Activated T-helper 1 cell treated with Interleukin-2 at 50 U/mL for 16 hours (primary cell): ENCODE results near the gene GARIN6.
"Not testable (repeated sequence)": the region's sequence is repeated elsewhere in the genome, so short reads cannot be mapped to it uniquely, and the experiment has no call there.

ENCODE experiments used
- DNase-seq: peaks from one replicate; pipeline ENCODE4 v3.0.0-alpha.2; 2020; ENCODE audit warnings: low read depth

GARIN6 gene

DNA sequence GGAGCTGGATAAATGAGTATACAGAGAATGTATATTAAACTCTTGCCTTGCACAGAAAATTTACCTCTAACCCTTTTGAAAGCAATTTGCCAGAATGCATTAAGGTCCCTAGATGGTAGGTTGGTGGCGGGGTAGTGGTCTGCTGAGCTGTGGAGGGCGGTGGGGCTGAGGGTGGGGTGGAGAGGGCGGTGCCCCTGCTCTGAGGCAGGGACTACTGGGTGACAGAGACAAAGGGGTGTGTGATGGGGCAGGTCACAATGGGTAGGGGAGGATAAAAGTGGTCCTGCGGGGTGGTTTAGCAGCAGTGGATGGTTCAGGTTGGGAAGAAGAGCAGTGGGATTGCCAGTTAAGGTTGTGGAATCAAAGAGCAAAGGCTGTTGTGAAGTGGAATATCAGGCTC, at the start of gene GARIN6:
GARIN6 (plus strand) TSS at position 301 of the 400 bp plus-strand sequence. CDS start 422 bp downstream, outside the sequence.
- DNase-seq: no peak

DNA sequence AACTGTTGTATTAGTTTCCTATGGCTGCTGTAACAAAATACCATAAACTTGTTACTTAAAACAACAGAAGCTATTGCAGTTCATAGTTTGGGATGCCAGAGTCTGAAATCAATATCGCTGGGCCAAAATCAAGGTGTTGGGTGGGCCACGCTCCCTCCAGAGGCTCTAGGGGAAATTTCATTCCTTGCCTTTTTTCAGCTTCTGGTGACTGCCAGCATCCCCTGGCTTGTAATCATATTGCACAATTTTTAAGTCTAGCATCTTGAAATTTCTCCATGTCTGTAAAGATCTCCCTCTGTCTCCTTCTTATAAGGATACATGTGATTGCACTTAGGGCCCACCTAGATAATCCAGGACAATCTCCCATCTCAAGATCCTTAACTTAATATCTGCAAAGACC, 48.8 kb upstream of the GARIN6 start:
- no peak for DNase-seq

DNA sequence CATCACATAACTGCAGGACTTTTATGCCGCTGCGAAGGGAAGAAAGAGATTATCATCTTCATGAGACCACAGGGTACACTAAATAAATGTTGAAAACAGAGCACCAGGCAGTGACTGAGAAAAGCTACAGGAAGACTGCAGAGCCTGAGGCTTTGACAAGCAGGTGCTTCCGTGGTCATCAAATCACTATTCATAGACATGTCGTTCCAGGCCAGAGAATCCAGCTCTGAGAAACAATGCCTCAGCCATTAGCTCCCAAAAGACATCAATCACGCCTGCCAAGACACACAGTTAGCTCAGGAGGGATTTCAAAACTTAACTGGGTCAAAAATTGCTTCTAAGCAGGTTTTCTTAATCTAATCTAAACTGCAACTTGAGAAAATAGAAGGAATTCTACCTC, 47.2 kb upstream of the GARIN6 start:
- DNase-seq: no peak

DNA sequence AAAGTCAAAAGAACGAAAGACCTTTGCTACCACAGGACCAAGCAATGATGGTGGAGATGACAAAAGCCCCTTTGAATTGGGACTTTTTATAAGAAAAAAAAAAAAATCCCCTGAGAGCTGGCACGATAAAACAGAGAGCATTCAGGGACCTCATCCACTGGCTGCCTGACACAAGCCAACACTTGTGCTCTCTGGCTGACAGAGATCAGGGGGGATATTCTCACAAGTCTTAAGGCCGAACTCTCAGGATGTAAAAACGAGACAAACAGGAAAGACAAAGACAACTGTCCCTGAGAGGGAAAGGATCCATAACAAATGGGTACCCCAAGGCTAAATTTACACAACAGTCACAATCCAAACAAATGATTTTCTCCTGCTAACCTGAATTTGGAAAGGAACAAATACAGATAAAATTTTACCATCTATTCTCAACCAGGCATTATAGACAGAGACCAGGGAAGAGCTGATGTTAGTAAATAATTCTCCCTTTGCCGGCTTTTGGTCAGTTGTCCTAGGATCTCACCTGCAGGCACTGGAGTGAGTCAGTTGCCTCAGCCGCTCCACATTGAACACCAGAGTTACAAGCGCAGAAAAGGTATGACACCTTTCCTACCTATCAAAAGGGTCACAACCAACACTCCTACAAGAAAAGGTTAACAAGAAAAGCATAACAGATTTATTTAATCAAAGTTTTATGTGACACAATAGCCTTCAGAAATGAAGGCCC, 37.9 kb upstream of the GARIN6 start:
- no peak for DNase-seq

DNA sequence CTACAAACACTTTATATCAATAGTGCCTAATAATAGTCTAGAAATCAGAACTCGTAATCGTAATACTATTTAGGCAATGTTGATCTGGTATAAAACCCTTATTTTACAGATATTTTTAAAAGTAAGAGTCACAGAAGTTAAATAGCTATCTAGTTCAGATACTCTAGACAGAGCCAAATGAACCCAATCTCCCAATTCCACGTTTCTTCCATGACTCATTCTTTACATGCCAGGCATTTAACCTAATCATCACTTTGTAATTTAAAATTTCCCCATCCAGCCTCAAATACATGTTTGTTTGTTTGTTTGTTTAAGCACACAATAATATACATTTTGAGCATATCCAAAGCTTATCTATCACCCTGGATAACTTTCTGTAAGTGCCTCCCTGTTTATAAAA, 36.4 kb upstream of the GARIN6 start:
- no peak for DNase-seq

DNA sequence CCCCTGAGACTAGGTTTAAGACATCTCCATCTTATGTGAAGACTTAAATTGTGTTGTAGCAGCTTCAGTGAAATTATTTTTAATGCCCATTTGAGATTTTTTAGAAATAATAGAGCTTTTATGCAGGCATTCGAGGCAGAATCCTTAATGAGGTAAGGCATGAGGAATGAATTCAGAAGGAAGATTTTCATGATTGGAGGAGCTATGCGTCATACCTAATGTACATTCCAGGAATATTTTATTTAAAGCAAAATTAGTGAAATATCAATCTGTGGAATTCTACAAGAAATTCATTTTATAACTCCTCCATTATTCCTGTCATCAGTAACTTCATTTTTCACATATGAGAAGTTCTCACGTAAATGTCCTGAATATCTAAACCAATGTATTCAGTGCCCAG, 36.0 kb upstream of the GARIN6 start:
- DNase-seq: no peak

DNA sequence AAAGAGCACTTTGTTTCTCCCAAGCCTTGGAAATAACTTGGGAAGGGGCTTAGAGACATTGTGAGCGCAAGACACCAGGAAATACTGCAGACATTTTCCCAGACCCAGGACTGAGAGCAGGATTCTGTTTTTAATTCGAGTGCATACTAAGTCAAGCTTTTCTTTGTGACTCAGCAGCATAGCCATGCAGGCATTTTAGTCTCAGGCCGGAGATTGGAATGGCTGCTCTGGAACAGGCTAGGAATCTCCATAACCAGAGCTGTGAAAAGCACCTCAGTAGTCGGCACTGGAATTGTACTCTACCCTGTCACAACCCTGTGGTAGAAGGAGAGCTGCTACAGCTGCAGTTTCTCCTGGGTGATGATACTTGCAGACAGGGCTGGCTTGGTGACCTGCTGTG, 28.9 kb upstream of the GARIN6 start:
- DNase-seq: no peak

DNA sequence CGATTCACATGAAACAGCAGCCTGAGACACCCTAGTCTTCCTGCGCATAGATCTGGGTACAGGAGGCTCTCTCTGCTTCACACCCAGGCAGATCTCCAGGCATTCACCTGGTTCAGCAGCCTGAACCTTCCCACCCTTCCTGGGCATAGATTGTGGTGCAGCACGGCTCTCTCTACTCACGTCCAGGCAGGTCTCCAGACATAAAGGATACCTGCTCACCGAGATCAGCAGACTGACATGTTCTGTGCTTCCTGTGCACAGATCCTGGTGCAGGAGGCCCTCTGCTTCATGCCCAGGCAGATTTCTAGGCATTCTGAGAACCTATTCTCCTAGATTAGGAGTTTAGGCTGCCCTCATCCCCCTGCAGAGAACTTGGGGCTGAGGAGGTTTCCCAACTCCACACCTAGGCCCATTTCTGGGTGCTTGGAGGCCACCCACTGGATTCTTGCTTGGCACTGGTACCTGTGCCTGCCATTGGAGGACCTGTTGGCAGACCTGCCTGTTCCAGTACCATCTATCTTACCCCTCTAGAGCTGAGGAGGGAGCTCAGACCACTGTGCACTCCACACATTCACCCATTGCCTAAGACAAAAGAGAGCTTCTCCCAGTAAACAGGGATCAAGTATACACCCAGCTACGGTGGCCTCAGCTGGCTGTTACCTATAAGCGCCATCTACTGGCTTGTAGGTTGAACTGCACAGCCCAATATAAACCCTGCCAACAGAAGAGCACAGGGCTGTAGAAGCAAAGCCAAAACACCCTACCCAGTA, 28.0 kb upstream of the GARIN6 start:
- DNase-seq: no peak

DNA sequence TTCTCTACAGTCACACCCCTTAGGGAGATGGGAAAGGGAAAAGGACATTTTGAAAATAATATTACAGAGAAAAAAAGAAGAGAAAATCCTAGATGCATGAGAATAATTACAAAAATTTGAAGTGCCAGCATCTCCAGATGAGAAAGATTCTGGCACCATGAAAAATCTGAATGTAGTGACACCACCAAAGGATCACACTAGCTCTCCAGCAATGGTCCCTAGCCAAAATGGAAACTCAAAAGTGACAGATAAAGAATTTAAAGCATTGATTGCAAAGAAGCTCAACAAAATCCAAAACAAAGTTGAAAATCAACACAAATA, 27.4 kb upstream of the GARIN6 start:
- DNase-seq: no peak

DNA sequence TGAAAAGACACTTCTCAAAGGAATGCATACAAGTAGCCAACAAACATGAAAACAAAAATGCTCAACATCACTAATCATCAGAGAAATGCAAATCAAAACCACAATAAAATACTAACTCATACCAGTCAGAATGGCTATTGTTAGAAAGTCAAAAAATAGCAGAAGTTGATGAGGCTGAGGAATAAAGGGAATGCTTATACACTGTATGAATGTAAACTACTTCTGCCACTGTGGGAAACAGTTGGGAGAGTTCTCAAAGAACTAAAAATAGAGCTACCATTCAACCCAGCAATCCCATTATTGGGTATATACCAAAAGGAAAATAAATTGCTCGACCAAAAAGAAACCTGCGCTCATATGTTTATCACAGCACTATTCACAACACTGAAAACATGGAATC, 23.0 kb upstream of the GARIN6 start:
- not testable (repeated sequence) for DNase-seq

DNA sequence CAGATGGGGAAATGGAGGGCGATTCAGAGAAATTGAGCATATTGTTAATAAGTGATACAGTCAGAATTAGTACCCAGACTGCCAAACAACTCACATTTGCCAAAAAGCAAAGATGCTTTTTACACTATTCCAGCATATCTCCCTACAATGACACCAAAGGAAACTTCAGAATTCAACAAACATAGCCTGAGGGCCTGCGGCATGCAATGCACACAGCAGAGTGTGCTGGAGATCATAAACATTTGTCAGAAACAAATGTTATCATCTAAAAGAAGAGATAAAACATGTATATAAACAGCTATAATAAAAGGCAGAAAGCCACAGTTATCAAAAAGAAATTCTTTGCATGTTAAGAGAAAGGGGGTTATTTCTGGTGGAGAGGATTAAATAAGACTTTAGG, 20.1 kb upstream of the GARIN6 start:
- no peak for DNase-seq

DNA sequence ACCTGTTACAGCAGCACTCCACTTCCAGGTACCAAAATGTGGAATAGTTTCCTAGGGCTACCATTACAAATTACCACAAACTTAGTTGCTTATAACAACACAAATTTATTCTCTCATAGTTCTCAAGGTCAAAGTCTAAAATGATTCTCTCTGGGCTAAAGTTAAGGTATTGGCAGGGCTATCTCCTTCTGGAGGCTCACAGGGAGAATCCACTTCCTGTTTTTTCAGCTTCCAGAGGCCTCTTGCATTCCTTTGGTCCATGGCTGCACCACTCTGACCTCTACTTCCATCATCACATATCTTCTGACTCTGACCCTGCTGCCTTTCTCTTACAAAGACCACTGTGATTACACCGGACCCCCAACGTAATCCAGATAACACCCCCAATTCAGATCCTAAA, 2.9 kb upstream of the GARIN6 start:
- DNase-seq: no peak

DNA sequence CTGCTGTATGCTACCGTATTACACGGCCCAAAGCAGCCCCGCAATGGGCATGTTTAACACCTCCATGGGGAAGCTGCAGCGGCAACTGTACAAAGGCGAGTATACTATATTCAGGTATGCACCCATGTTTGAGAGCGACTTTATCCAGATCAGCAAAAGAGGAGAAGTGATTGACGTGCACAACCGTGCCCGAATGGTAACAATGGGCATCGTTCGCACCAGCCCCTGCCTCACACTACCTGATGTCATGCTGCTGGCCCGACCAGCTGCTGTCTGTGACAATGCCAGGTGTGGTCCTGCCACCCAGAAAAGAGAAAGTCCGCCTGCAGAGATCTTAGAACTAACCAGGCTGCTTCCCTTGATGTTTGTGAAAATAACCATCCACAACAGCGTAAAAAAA, 630 bp downstream of the GARIN6 start:
- DNase-seq: no peak

DNA sequence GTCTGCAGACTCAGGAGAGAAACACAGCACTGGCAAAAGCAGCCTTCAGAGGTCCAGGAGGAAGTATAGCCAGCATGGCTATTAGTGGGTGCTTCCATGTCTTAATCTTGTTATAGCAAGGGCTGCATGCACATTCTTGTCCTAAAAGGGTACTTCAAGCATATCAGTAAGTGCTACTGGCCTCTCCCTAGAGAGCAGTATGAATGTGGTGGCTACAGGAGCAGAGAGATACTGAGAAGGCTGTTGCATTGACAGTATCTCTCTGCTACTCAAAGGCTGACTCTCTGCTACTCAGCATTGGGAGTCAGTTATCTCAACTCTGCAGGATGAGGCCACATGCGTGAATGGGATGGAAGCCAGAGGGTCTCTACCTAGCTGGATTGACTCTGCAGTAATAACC, 2.0 kb downstream of the GARIN6 start:
- DNase-seq: no peak

DNA sequence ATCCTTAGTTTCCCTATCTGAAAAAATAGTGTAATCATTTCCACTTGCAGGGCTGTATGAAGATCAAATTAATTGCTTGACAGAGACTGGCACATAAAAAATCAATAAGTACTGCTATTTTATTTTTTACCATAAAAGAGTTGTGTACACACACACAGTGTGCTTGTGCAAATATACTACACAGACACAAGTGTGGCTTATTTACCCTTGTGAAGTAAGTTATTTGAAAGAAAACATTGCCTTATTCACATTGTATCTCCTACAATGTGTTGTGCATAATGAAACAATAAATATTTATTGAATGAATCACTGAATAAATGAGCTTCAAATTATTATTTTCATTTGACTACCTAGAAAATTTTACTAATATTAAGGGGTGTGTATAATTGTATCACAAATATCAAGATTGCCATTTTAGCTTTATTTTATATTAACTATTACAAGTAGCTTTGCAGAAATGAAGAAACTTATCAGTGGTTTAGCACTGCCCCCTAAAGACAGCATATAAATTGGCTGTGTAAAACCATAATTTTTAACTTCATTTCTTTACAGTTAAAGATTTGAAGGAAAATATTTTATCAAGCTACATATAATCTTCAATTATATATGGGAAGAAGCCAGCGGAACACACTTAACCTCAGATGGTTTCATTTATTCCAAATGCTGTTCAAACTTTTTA, 11.3 kb downstream of the GARIN6 start:
- no peak for DNase-seq

DNA sequence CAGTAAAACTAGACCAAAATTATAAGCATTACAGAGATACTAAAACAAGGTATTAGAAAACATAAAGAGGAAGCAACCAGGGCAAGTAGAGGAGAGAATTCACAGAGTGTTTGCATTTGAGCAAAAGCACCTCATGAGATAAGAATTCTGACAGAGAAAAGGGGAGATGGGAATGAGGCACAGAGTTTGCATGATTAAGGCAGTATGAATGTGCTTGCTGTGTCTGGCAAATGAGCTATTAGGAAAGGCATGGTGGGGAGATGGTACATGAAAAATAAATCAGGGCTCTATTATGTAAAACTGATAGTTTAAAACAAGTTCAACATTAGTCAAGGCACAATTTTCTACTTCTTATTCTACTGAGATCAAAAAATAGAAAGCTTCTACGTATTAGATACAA, 23.1 kb downstream of the GARIN6 start:
- DNase-seq: no peak

DNA sequence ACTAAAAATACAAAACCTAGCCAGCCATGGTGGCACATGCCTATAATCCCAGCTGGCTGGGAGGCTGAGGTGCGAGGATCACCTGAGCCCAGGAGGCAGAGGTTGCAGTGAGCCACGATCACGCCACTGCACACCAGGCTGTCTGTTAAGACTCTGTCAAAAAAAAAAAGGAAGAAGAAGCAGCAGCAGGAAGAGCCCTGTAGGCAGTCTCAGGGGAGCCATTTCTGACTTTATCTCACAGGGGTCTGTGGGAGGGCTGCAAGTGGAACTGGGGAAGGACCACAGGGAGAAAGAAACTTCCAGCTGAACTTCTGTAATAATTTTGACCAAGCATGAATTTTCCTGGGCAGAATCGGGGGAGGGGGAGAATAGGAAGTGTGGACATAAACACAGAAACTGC, 32.7 kb downstream of the GARIN6 start:
- DNase-seq: no peak

DNA sequence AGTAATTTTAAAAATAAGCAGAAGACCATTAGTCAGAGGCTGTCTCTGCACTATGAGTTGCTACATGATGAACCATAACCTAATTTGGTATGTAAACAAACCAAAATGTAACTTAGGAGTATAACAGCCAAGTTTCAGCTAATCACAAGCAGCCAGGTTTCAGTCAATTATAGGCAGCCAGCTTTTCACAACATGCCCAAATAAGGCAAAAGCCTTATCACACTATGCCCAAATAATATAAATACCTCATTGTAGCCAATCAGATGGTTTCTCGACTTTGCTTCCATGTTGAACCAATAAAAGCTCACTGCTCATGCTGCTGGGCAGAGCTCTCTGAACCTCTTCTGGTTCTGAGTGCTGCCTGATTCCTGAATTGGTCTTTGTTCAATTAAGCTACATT, 38.6 kb downstream of the GARIN6 start:
- no peak for DNase-seq

DNA sequence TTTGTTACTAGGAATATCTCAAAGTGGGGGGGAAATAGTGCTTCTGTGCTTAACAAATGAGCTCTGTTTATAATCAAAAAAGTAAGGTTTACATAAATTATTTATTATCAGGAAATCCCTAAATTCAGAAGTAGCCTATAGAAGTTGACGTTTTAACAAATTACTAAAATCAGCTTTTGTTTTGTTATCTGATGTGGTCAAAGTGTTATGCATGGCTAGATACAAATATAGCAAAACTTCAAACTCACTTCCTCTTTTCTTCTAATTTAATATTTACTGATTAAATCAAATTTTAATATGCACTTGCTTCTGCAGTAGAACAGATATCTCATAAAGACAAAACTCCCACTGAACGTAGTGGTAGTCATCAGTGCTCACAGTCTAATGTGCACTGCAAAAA, 47.5 kb downstream of the GARIN6 start:
- no peak for DNase-seq
